Measurements from ENCODE around the gene SLC23A1. TPM values are rescaled to one million over a fixed set of nuclear protein-coding genes. Genes with fewer than 3 reads are reported as not detected.
A peak's percentile ranks its signal among the peaks of the same experiment; 100 is the strongest.
"Not testable (repeated sequence)": the region's sequence is repeated elsewhere in the genome, so short reads cannot be mapped to it uniquely, and the experiment has no call there.

SLC23A1 gene
- total RNA-seq, 1 donor from 2014 or later, result not detected

DNA sequence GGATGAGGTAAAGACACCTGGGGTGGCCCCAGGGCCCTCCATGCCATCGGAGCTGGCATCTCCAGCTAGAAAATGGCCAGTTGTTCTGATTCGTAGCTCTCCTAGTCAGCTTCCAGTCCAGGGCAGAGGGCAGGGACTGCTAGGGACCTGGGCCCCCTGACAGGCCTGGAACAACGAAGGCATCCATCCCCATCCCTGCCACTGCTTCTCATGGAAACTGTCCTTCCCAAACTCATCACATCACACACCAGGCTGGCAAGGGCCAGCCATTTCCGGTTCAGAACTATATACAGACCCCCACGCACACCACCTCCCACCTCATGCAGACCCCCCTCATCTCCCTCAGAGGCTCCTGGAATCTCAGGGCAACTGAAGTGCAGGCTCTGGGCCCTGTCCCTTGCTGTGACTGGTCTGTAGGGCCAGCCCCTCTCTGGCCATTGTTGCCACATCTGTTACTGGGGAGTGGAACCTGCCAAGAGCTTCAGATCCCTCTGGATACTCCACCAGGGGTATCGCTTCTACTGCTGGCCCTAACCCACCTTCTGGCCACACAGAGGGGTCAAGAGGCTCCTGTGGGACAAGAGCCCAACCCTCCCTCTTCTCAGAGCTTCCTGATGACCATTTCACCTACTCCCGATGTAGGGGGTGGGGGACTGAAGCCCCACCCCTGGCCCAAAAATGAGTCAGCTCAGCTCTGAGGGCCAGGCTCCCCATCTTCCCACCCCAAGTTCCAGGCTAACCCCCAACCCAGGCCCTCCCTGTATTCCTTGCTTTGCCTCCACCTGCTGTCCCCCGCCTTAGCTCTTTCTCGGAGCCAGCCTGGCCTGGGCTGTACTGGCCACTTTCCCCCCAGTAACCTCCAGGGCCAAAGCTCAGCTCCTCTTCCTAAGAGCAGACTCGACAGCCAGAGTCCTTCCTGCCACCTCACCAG, 7.8 kb upstream of the SLC23A1 start:
- no peak for DNase-seq (ENCODE audit: low read depth)

DNA sequence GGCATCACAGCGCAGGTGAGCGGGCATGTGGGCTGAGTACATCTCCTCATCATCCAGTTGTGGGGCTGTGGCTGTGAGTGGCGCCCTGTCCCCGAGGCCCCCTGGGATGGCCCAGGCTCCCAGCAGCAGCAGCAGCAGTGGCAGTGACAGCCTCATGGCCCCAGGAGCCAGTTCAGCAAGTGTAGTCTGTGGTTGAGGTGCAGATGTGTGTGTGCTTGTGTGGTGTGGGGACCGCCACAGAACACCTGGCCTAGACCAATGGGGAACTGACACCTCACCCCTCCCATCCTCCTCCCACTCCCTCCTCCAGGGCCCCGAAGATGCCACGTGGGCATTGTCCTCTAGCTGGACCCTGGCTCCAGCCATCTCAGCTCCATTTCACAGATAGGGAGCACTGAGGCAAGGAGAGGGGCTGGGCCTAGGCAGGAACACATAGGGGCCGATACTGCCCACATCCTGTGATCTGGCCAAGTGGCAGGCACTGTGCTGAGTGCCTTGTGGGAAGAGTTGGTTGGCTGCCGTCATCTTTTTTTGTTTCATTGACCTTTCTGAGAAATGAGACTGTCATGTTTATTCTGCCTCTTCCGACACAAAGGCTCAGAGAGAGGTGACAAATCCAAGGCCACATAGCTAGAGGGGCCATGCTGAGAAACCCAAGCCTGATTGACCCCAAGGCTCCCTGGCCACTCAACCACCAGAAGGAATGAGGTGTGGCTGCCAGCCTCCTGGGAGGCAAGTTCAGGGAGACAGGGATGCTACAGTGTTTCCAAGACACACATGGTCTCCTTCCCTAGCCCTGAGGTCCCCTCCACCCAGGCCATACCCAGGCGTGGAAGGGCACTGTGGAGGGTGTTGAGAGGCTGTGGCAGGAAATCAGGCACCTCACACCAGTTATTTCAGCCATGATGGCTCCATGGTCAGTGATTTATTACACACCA, 6.9 kb upstream of the SLC23A1 start, which contains the start of gene MZB1:
MZB1 (minus strand) TSS at position 213 of the 938 bp plus-strand sequence; CDS start at position 156, 57 bp downstream.
- peak; percentile 50 for DNase-seq (ENCODE audit: low read depth)

DNA sequence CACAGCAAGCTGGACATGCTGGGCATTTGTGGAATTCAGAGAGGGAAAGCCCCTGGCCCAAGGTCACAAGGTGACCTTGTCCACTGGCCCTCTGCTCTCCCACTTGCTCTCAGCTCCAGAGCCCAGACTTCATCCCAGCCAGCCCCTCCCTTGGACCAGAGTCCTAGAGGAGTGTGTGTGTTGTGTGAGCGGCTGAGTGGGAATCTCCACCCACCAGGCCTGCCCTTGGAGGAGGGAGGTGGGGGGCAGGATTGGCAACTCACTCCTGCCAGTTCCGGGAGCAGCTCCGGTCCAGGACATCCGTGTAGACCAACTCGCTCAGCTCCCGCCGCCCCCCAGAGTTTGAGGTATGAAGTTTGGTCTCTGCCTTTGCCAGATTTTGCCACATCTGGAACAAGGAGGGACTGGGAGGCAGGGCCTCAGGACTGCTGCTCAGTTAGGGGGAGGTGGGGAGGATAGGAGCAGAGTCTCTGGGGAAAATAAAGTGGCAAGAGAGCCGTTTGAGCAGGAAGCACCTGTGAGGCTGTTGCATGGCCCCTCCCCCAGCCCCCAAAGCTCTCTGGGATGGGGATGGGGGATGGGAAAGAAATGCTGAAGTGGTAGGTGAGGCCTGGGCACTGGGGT, 5.2 kb upstream of the SLC23A1 start:
- DNase-seq (ENCODE audit: low read depth), result no peak

GRCh38 chr5:139387611-139388197, 4.6 kb upstream of the SLC23A1 start:
- no peak for DNase-seq (ENCODE audit: low read depth)

- not testable (repeated sequence) for DNase-seq (ENCODE audit: low read depth)
Observed at GRCh38 chr5:139386956-139387355, 3.9 kb upstream of the SLC23A1 start.

DNA sequence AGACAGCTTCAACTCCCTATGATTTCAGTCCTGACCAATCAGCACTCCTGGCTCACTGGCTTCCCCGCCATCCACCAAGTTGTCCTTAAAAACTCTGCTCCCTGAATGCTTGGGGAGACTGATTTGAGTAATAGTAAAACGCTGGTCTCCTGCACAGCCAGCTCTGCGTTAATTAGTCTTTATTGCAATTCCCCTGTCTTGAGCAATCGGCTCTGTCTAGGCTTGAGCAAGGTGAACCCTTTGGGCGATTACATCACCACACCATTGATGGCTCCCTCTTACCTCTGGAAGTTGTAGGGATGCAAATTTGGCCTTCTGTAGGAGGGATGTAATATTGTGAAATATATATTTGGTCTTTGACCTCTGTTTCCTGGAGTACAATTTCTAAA, 2.9 kb upstream of the SLC23A1 start:
- DNase-seq (ENCODE audit: low read depth), result no peak

GRCh38 chr5:139385061-139386049, 2.3 kb upstream of the SLC23A1 start:
- peak; percentile 39 for DNase-seq (ENCODE audit: low read depth)

GRCh38 chr5:139384591-139385051, 1.5 kb upstream of the SLC23A1 start:
- DNase-seq (ENCODE audit: low read depth), result no peak

- DNase-seq (ENCODE audit: low read depth), result no peak
Observed at GRCh38 chr5:139383993-139384590, 995 bp upstream of the SLC23A1 start.

- no peak for DNase-seq (ENCODE audit: low read depth)
Observed at GRCh38 chr5:139382807-139383206, 290 bp downstream of the SLC23A1 start.

DNA sequence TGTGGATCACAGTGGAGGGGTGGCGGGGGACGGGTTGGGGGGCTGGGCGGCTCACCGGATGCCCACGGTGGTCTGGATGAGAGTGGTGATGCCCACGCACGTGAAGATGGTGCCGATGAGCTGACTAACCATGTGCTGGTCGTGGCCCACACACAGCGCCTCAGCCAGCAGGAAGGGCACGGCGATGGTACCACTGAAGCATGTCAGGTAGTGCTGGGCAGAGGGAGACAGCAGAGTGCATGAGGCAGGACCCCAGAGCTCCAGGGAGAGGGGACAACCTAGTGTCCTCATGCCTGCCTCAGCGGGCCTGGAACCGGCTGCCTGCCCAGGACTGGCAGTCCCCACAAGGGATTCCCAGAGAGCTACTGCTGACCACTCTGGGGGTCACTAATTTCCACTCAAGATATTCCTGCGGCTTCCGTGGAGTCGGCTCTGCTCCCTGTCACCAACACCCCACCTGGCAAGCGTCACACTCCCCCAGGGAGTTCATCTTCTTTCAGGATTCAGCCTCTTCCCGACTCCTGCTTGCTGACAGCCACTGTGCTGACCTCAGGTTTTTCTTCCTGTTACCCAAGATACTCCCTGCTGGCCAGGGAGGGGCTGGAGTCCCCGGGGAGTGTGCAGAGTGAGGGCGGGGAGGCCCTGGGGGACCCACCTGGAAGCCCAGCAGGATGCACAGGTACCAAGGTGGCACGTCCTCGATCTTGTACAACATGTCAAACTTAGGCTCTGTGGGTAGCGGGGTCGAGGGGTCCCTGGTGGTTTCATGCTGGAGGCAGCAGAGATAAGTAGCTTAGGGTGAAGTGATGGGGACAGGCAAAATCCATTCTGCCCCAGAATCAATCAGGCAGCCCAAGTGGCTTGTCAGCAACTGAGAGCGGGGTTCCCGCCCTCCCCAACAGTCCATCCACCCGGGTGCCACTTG, 998 bp downstream of the SLC23A1 start:
- no peak for DNase-seq (ENCODE audit: low read depth)

DNA sequence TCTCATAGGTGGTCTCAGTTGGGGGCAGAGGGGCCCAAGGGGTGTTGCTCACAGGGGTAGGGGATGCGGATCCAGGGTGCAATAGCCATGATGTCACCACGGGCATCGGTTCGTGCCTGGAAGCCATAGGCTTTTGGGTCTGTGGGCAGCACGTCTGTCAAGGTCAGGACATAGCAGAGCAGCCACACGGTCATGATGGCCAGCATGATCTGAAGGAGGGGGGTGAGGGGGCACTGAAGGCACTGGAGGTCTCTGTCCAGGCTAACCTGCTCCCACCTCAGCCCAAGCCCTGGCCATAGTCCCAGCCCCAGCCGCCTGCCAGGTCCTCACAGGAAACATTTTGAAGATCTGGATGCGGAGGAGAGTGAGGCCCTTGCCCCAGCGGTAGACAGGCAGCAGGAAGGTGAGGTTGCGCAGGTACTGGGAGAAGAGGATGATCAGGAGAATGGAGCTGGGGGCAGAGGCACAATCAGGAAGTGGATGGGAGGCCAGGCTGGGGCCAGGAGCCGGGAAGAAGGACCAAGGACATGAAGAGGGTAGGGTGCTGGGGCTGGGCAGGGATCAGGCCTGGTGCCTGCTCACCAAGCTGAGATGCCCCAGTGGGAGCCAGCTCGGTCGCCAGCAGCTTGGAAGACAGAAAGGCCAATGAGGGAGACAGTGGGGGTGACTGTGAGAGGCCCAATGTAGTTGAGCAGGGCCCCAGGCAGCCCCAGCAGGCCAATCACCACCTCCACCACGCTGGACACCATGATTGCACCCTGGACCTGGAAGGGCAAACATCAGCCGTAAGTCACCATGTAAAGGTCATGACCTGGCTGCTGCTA, 3.3 kb downstream of the SLC23A1 start:
- no peak for DNase-seq (ENCODE audit: low read depth)

GRCh38 chr5:139378941-139379361, 4.1 kb downstream of the SLC23A1 start:
- no peak for DNase-seq (ENCODE audit: low read depth)

GRCh38 chr5:139378101-139378825, 4.8 kb downstream of the SLC23A1 start:
- no peak for DNase-seq (ENCODE audit: low read depth)

DNA sequence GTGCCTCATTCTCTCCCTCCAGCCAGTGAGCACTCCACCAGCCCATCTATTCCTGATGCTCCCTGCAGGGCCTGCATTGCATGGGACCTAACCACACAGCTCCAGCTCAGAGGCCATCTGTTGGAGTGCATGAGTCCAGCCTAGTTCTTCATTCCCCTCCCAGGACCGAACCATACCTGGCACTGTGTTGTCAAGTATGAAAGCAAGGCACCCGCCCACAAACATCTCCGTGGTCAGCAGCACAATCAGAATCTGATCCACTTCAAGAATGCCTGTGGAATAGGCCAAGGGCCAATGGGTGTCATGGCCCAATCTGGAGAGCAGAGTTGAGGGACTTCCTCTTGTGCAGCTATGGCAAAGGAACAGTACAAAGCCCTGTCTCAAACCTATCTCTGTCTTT, 5.9 kb downstream of the SLC23A1 start:
- peak; percentile 89 for DNase-seq (ENCODE audit: low read depth)

GRCh38 chr5:139376364-139376763, 6.7 kb downstream of the SLC23A1 start:
- no peak for DNase-seq (ENCODE audit: low read depth)

All from myocyte (in vitro differentiated cells).